Measurements from ENCODE around the gene THUMPD2. TPM values are rescaled to one million over a fixed set of nuclear protein-coding genes. Genes with fewer than 3 reads are reported as not detected.

Gene THUMPD2
- total and polyA plus RNA-seq, 4 experiments from 2014 or later: 5.6 to 11.6 (median 8.4) TPM

DNA sequence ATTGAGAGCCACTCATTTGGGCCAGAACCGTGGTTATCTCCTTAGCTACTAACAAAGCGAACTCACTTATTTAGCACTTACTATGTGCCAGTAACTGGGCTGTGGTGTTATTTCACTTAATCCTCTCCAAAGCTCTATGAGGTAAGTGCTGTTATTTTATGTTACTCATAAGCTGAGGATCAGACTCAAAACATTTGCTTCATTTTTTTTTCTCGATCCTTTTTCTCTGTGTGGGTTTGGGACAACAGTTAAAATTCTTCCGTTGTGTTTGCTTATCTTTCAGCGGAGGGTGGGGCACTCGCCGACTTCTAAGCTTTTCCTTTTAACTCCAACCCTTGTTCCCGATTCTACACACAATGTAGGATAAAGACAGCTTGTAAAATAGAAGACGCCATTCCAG lies 60.6 kb downstream of the THUMPD2 start:
- CTCF ChIA-PET (ENCODE audit: partially characterized antibody): interaction anchor here (1.2 to 1.3 kb wide), 2 partner anchors 8 to 12 kb away, joined by 3 read pairs; no protein-coding TSS in a partner anchor
- DNase-seq: no peak

DNA sequence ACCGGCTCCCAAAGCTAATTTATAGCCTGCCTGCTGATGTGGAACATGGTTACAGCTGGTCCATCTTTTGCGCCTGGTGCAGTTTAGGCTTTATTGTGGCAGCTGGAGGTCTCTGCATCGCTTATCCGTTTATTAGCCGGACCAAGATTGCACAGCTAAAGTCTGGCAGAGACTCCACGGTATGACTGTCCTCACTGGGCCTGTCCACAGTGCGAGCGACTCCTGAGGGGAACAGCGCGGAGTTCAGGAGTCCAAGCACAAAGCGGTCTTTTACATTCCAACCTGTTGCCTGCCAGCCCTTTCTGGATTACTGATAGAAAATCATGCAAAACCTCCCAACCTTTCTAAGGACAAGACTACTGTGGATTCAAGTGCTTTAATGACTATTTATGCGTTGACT lies 62.0 kb downstream of the THUMPD2 start:
- Mint-ChIP-seq H3K4me1 (no peaks in the 10 kb centered on the region), H3K9me3 (no peaks in the 10 kb centered on the region), H3K27ac (no peak overlapping the region), H3K4me3 (no peak overlapping the region), H3K27me3 (peaks cover 10 to 12% of the 10 kb centered on the region in 2 donors), H3K36me3 (no peaks in the 10 kb centered on the region)
- Histone ChIP-seq H3K4me1 (ENCODE audit: insufficient read depth, low read length) (no peaks in the 10 kb centered on the region), H3K9me3 (ENCODE audit: control insufficient read depth in 1 of 2, low read length in 2 of 2) (no peaks in the 10 kb centered on the region), H3K4me3 (ENCODE audit: low read length in 2 of 2) (no peak overlapping the region), H3K36me3 (ENCODE audit: insufficient read depth, low read length) (no peaks in the 10 kb centered on the region), H3K27me3 (ENCODE audit: insufficient read depth, low read length) (no peaks in the 10 kb centered on the region), H3K27ac (ENCODE audit: low read depth, low read length) (no peak overlapping the region)
- ChIA-PET POLR2A (ENCODE audit: partially characterized antibody) (no interaction called here), CTCF (ENCODE audit: partially characterized antibody) (no interaction called here)
- DNase-seq: no peak
- intact Hi-C loops (cut with micrococcal nuclease): no loop called here

More for the DNA sequence above, 60.6 kb downstream of the THUMPD2 start:
- Histone ChIP-seq H3K4me1 (ENCODE audit: insufficient read depth, low read length) (no peaks in the 10 kb centered on the region), H3K4me3 (ENCODE audit: low read length in 2 of 2) (no peak overlapping the region), H3K27me3 (ENCODE audit: insufficient read depth, low read length) (no peaks in the 10 kb centered on the region), H3K27ac (ENCODE audit: low read depth, low read length) (no peak overlapping the region), H3K36me3 (ENCODE audit: insufficient read depth, low read length) (no peaks in the 10 kb centered on the region), H3K9me3 (ENCODE audit: control insufficient read depth in 1 of 2, low read length in 2 of 2) (no peaks in the 10 kb centered on the region)
- POLR2A ChIA-PET (ENCODE audit: partially characterized antibody): no interaction called here
- H3K27ac Mint-ChIP-seq: no peak overlapping the region
- no peaks in the 10 kb centered on the region for H3K36me3 Mint-ChIP-seq
- H3K9me3 Mint-ChIP-seq: no peaks in the 10 kb centered on the region
- peaks cover 12% of the 10 kb centered on the region in 2 donors for H3K27me3 Mint-ChIP-seq
- no peaks in the 10 kb centered on the region for H3K4me1 Mint-ChIP-seq
- intact Hi-C loops (cut with micrococcal nuclease): no loop called here
- H3K4me3 Mint-ChIP-seq: no peak overlapping the region

DNA sequence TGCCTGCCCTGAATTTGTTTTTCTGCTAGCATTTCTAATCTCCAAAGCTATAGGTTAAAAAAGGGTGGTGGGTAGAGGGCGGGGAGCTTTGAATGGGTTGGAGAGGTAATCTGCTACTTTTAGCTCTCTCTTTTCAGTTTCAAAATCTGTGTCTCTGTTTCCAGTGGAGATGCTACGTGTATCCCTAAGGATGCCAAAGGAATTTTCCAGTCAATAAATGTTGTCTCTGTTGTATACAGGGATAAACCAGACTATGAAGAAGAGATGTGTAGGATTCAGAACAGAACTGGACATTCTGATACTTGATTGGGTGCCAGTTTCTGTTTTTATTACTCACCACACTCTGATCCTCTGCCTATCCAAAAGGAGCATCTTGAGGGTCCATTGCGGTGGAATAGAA lies 63.2 kb downstream of the THUMPD2 start:
- no peaks in the 10 kb centered on the region for H3K27me3 ChIP-seq (ENCODE audit: insufficient read depth, low read length)
- H3K36me3 Mint-ChIP-seq: no peaks in the 10 kb centered on the region
- no peak overlapping the region for H3K27ac Mint-ChIP-seq
- no peak for DNase-seq
- no peaks in the 10 kb centered on the region for H3K4me1 Mint-ChIP-seq
- H3K4me1 ChIP-seq (ENCODE audit: insufficient read depth, low read length): no peaks in the 10 kb centered on the region
- no peak overlapping the region for H3K4me3 Mint-ChIP-seq
- no peaks in the 10 kb centered on the region for H3K9me3 Mint-ChIP-seq
- no peak overlapping the region for H3K27ac ChIP-seq (ENCODE audit: low read depth, low read length)
- CTCF ChIA-PET (ENCODE audit: partially characterized antibody): interaction anchor here (1.4 kb wide), 1 partner anchor 15 kb away, joined by 3 read pairs; no protein-coding TSS in a partner anchor
- POLR2A ChIA-PET (ENCODE audit: partially characterized antibody): no interaction called here
- H3K36me3 ChIP-seq (ENCODE audit: insufficient read depth, low read length): no peaks in the 10 kb centered on the region
- no peak overlapping the region for H3K4me3 ChIP-seq (ENCODE audit: low read length in 2 of 2)
- H3K9me3 ChIP-seq (ENCODE audit: control insufficient read depth in 1 of 2, low read length in 2 of 2): no peaks in the 10 kb centered on the region
- peaks cover 10 to 11% of the 10 kb centered on the region in 2 donors for H3K27me3 Mint-ChIP-seq
- intact Hi-C loops (cut with micrococcal nuclease): no loop called here

DNA sequence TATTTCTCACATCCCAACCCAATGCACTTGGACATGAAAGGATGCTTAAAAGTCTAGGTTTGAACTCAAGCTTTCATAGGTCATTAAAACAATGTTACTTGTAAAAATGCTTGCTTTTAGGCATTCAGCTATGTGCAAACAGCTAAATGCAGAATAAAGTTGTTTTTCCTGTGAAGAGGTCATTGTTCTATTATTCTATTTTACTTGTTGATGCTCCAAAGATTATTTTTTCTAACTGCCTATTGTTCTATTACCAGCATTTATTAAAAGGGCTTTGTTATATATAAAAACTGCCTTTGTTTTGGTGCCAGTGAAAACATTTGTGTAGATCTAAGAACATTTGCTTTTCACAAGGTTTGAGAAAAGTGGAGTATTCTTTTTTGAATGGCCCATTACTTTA lies 64.0 kb downstream of the THUMPD2 start:
- H3K9me3 ChIP-seq (ENCODE audit: control insufficient read depth in 1 of 2, low read length in 2 of 2): no peaks in the 10 kb centered on the region
- intact Hi-C loops (cut with micrococcal nuclease): no loop called here
- Mint-ChIP-seq H3K27me3 (peaks cover 8 to 11% of the 10 kb centered on the region in 2 donors), H3K36me3 (no peaks in the 10 kb centered on the region), H3K4me3 (no peak overlapping the region), H3K4me1 (no peaks in the 10 kb centered on the region), H3K9me3 (no peaks in the 10 kb centered on the region), H3K27ac (no peak overlapping the region)
- no peaks in the 10 kb centered on the region for H3K4me1 ChIP-seq (ENCODE audit: insufficient read depth, low read length)
- H3K27ac ChIP-seq (ENCODE audit: low read depth, low read length): no peak overlapping the region
- H3K27me3 ChIP-seq (ENCODE audit: insufficient read depth, low read length): no peaks in the 10 kb centered on the region
- H3K36me3 ChIP-seq (ENCODE audit: insufficient read depth, low read length): no peaks in the 10 kb centered on the region
- ChIA-PET POLR2A (ENCODE audit: partially characterized antibody) (no interaction called here), CTCF (ENCODE audit: partially characterized antibody) (interaction anchor here (1.4 kb wide), 1 partner anchor 15 kb away, joined by 3 read pairs; no protein-coding TSS in a partner anchor)
- DNase-seq: no peak
- H3K4me3 ChIP-seq (ENCODE audit: low read length in 2 of 2): no peak overlapping the region

DNA sequence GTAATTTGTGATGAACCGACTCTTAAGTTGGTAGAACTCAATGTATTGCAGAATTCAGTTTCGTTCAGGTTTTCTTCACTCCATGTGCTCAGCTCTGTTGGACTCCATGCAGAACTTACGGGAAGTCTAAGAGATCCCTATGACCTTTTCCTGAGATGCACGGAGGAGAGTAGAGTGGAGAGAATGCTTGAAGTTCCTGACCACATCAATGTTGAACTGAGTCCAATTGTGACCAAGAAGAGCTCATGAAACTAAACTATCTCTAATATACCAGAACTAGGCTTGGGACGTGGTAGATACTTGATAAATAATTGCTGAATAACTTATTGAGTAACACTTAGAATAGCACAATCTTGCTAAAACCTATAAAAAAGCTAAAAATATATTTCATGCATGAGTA lies 66.1 kb downstream of the THUMPD2 start:
- DNase-seq: no peak
- Mint-ChIP-seq H3K4me3 (no peak overlapping the region), H3K27me3 (peaks cover 9 to 12% of the 10 kb centered on the region in 2 donors), H3K36me3 (no peaks in the 10 kb centered on the region), H3K27ac (no peak overlapping the region), H3K4me1 (no peaks in the 10 kb centered on the region), H3K9me3 (peaks cover 0 to 2% (median 0%) of the 10 kb centered on the region in 8 donors)
- H3K27me3 ChIP-seq (ENCODE audit: insufficient read depth, low read length): no peaks in the 10 kb centered on the region
- no peak overlapping the region for H3K27ac ChIP-seq (ENCODE audit: low read depth, low read length)
- no peaks in the 10 kb centered on the region for H3K36me3 ChIP-seq (ENCODE audit: insufficient read depth, low read length)
- H3K4me1 ChIP-seq (ENCODE audit: insufficient read depth, low read length): no peaks in the 10 kb centered on the region
- ChIA-PET CTCF (ENCODE audit: partially characterized antibody) (no interaction called here), POLR2A (ENCODE audit: partially characterized antibody) (no interaction called here)
- intact Hi-C loops (cut with micrococcal nuclease): no loop called here
- no peak overlapping the region for H3K4me3 ChIP-seq (ENCODE audit: low read length in 2 of 2)
- H3K9me3 ChIP-seq (ENCODE audit: control insufficient read depth in 1 of 2, low read length in 2 of 2): no peaks in the 10 kb centered on the region

DNA sequence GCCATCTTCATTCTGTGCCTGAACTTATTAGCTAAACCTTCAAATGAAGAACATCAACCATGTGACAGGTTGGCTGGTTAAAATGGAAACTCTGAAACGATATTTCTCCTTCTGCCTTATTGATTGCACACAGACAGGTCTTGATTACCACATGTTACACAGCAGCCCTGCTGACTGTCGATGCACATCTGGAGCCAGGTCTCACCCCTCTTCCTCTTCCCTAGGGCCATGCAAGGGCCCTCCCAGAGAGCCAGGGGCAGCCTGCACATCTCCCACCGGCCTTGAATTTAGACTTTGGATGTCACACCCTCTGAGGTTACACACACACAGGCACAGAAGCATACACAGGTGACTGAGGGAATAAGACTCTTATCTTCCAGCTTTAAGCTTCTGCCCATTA lies 68.3 kb downstream of the THUMPD2 start:
- no peaks in the 10 kb centered on the region for H3K4me1 Mint-ChIP-seq
- intact Hi-C loops (cut with micrococcal nuclease): no loop called here
- Histone ChIP-seq H3K4me3 (ENCODE audit: low read length in 2 of 2) (no peak overlapping the region), H3K4me1 (ENCODE audit: insufficient read depth, low read length) (no peaks in the 10 kb centered on the region), H3K9me3 (ENCODE audit: control insufficient read depth in 1 of 2, low read length in 2 of 2) (no peaks in the 10 kb centered on the region), H3K36me3 (ENCODE audit: insufficient read depth, low read length) (no peaks in the 10 kb centered on the region), H3K27me3 (ENCODE audit: insufficient read depth, low read length) (no peaks in the 10 kb centered on the region), H3K27ac (ENCODE audit: low read depth, low read length) (no peak overlapping the region)
- H3K36me3 Mint-ChIP-seq: no peaks in the 10 kb centered on the region
- no peak overlapping the region for H3K4me3 Mint-ChIP-seq
- ChIA-PET POLR2A (ENCODE audit: partially characterized antibody) (no interaction called here), CTCF (ENCODE audit: partially characterized antibody) (no interaction called here)
- no peak overlapping the region for H3K27ac Mint-ChIP-seq
- peaks cover 0 to 4% (median 0%) of the 10 kb centered on the region in 8 donors for H3K9me3 Mint-ChIP-seq
- no peak for DNase-seq
- peaks cover 7 to 20% of the 10 kb centered on the region in 2 donors for H3K27me3 Mint-ChIP-seq

DNA sequence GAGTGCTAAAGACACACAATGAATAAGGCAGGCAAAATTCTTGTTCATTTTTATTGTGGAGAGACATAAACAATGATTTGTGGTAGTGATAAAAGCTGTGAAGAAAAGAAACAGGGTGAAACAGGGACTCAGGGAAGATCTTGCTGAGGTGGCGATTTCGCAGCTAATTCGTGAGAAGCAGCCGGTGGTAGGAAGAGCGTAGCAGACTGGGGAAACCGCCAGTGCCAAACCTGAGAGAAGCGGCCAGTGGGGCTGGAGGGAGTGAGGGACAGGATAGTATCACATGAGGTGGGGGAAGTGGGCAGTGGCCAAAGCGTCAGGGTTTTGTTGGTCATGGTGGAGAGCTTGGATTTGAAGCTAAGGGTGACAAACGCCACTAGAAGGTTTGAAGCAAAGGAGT lies 71.1 kb downstream of the THUMPD2 start:
- H3K36me3 ChIP-seq (ENCODE audit: insufficient read depth, low read length): no peaks in the 10 kb centered on the region
- Mint-ChIP-seq H3K4me1 (no peaks in the 10 kb centered on the region), H3K27ac (no peak overlapping the region), H3K36me3 (no peaks in the 10 kb centered on the region), H3K9me3 (peaks cover 0 to 7% (median 3%) of the 10 kb centered on the region in 8 donors), H3K27me3 (peaks cover 9 to 18% of the 10 kb centered on the region in 2 donors), H3K4me3 (no peak overlapping the region)
- H3K4me1 ChIP-seq (ENCODE audit: insufficient read depth, low read length): no peaks in the 10 kb centered on the region
- H3K27ac ChIP-seq (ENCODE audit: low read depth, low read length): no peak overlapping the region
- POLR2A ChIA-PET (ENCODE audit: partially characterized antibody): no interaction called here
- no peak for DNase-seq
- CTCF ChIA-PET (ENCODE audit: partially characterized antibody): no interaction called here
- no peak overlapping the region for H3K4me3 ChIP-seq (ENCODE audit: low read length in 2 of 2)
- no peaks in the 10 kb centered on the region for H3K9me3 ChIP-seq (ENCODE audit: control insufficient read depth in 1 of 2, low read length in 2 of 2)
- no peaks in the 10 kb centered on the region for H3K27me3 ChIP-seq (ENCODE audit: insufficient read depth, low read length)
- intact Hi-C loops (cut with micrococcal nuclease): no loop called here

DNA sequence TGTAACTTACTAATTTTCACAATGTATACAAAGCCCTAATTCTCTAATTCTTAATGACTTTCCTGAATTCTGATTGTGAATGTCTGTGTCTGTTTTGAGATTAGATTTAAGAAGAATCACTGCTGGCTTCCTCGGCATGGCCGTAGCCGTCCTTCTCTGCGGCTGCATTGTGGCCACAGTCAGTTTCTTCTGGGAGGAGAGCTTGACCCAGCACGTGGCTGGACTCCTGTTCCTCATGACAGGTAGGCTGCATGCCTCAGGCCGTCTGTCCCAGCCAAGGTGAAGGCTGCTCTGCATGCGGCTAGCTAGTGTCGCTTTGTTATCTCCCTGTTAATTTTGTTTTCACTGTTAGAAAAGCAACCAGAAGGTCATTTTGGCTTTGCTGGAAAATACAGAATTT lies 72.1 kb downstream of the THUMPD2 start:
- intact Hi-C loops (cut with micrococcal nuclease): no loop called here

More for the DNA sequence above, 72.1 kb downstream of the THUMPD2 start:
- Mint-ChIP-seq H3K9me3 (peaks cover under 1 to 14% (median 6%) of the 10 kb centered on the region in 8 donors), H3K4me1 (no peaks in the 10 kb centered on the region), H3K4me3 (no peak overlapping the region), H3K27ac (no peak overlapping the region), H3K36me3 (no peaks in the 10 kb centered on the region), H3K27me3 (peaks cover 9 to 18% of the 10 kb centered on the region in 2 donors)
- CTCF ChIA-PET (ENCODE audit: partially characterized antibody): no interaction called here
- Histone ChIP-seq H3K36me3 (ENCODE audit: insufficient read depth, low read length) (no peaks in the 10 kb centered on the region), H3K27ac (ENCODE audit: low read depth, low read length) (no peak overlapping the region), H3K4me3 (ENCODE audit: low read length in 2 of 2) (no peak overlapping the region), H3K27me3 (ENCODE audit: insufficient read depth, low read length) (no peaks in the 10 kb centered on the region), H3K9me3 (ENCODE audit: control insufficient read depth in 1 of 2, low read length in 2 of 2) (peaks cover 0 to 4% of the 10 kb centered on the region in 2 donors), H3K4me1 (ENCODE audit: insufficient read depth, low read length) (no peaks in the 10 kb centered on the region)
- POLR2A ChIA-PET (ENCODE audit: partially characterized antibody): no interaction called here
- DNase-seq: no peak

Data from CD4-positive, alpha-beta memory T cell (primary cell).